ENCODE results near the gene PHLDB2. TPM values are rescaled to one million over a fixed set of nuclear protein-coding genes. Genes with fewer than 3 reads are reported as not detected.

The PHLDB2 gene
- total and polyA plus RNA-seq, 2 of the 4 experiments (the other 2 are of a cell fraction), result 10.6 to 28.7 TPM

- no TSS peak for BruUV-seq (replicated peaks)
- WGBS, 2 experiments (ENCODE audit: extremely low coverage in 2 of 2, insufficient read length in 1 of 2), result 2% methylated on average over 33 of the region's 61 CpGs; no CpG with 5 or more reads in 1 of the 2 experiments
- no peaks in the 10 kb centered on the region for H3K9me3 ChIP-seq (ENCODE audit: control insufficient read depth, insufficient read depth, low read length)
- CTCF ChIA-PET, result interaction anchor here (0.7 to 2.6 kb wide), 6 partner anchors 8 to 261 kb away, joined by 3 to 11 read pairs (median 4); no protein-coding TSS in a partner anchor
- H2BK20ac ChIP-seq (ENCODE audit: low read depth, low read length), result 0 out of 2 replicates have a peak within 1 kb of the TSS, but pooled peaks have one; percentile 1
- H2AK5ac ChIP-seq (ENCODE audit: low read depth, low read length), result 0 out of 2 replicates have a peak within 1 kb of the TSS, but pooled peaks have one; percentile 31
- H2BK120ac ChIP-seq (ENCODE audit: low read depth, low read length), result peak within 1 kb of the TSS; percentile 63
- peaks cover 2% of the 10 kb centered on the region for H3K36me3 ChIP-seq (ENCODE audit: control insufficient read depth, insufficient read depth, low read length)
- H4K91ac ChIP-seq (ENCODE audit: insufficient read depth, low read depth, low read length), result peak within 1 kb of the TSS; percentile 64
- DNase-seq, result peak; percentile 98
- no peaks in the 10 kb centered on the region for H4K20me1 ChIP-seq (ENCODE audit: insufficient read depth, low read length)
- H3K79me1 ChIP-seq (ENCODE audit: low read depth in 1 of 2, low read length in 2 of 2), result peaks cover 14 to 23% of the 10 kb centered on the region in 2 experiments
- peak within 1 kb of the TSS; percentile 83 for H2BK5ac ChIP-seq (ENCODE audit: low read depth, low read length, poor library complexity, severe bottlenecking)
- peak; percentile 96 for ATAC-seq (ENCODE audit: low read depth)
- peak within 1 kb of the TSS; percentile 8; the same call in 1 of the 2 replicates for H3K18ac ChIP-seq (ENCODE audit: low read depth, low read length)
- peak within 1 kb of the TSS; percentile 80 for H3K4me3 ChIP-seq (ENCODE audit: insufficient read depth, low read depth, low read length)
- H3K9ac ChIP-seq (ENCODE audit: low read depth, low read length), result peak within 1 kb of the TSS; percentile 78
- peak within 1 kb of the TSS; percentile 65 for H3K23ac ChIP-seq (ENCODE audit: low read depth, low read length)
- peak within 1 kb of the TSS; percentile 73 for H2AK9ac ChIP-seq (replicated peaks; ENCODE audit: low read depth, low read length, poor library complexity)
- H4K5ac ChIP-seq (ENCODE audit: low read depth, low read length), result peak within 1 kb of the TSS; percentile 69
- H4K8ac ChIP-seq (ENCODE audit: low read depth in 2 of 2, low read length in 2 of 2), result peak within 1 kb of the TSS; percentile 84 to 98
- H3K9me1 ChIP-seq (ENCODE audit: insufficient read depth, low read length), result no peaks in the 10 kb centered on the region
- H3K27me3 ChIP-seq (ENCODE audit: control insufficient read depth, insufficient read depth, low read length), result no peaks in the 10 kb centered on the region
- peak within 1 kb of the TSS; percentile 96 for H2AFZ ChIP-seq (replicated peaks; ENCODE audit: low read length, poor library complexity)
- H3K14ac ChIP-seq (replicated peaks; ENCODE audit: low read depth, low read length), result peak within 1 kb of the TSS; percentile 63
- in situ Hi-C loops (cut with MboI; ENCODE audit: low sequenced_read_pairs), result no loop called here
- peak within 1 kb of the TSS; percentile 67 for H3K56ac ChIP-seq (ENCODE audit: extremely low read depth, insufficient read depth, low read length)
- peak within 1 kb of the TSS; percentile 86 for H3K4ac ChIP-seq (ENCODE audit: low read depth, low read length)
- H3K4me1 ChIP-seq (ENCODE audit: control insufficient read depth, insufficient read depth, low read length), result peaks cover 4% of the 10 kb centered on the region; the same call in 1 of the 2 replicates
- dilution Hi-C loops (cut with HindIII; ENCODE audit: low sequenced_read_pairs, unreplicated experiment), result no loop called here
- peak within 1 kb of the TSS; percentile 96 for H3K4me2 ChIP-seq (ENCODE audit: low read depth, low read length)
- intact Hi-C loops (cut with micrococcal nuclease), result no loop called here
- H2BK15ac ChIP-seq (ENCODE audit: low read depth, low read length), result peak within 1 kb of the TSS; percentile 67; the same call in 1 of the 3 replicates
- TF ChIP-seq MXI1 (IDR thresholded peaks at IDR 0.05; ENCODE audit: borderline replicate concordance, low read depth, low read length) (peak; percentile 42; the same call in 1 of the 2 replicates), SMC3 (IDR thresholded peaks at IDR 0.05; ENCODE audit: low read depth, low read length) (no peak), USF2 (IDR thresholded peaks at IDR 0.05; ENCODE audit: low read depth, low read length) (peak; percentile 5; the same call in 1 of the 2 replicates), CEBPB (IDR thresholded peaks at IDR 0.05; ENCODE audit: low read depth, low read length) (peak; percentile 74)
- H3K27ac ChIP-seq (ENCODE audit: insufficient read depth, low read length), result peak within 1 kb of the TSS; percentile 85
- POLR2A ChIA-PET (ENCODE audit: unreplicated experiment), result no interaction called here
Observed at GRCh38 chr3:111978583-111979433, 119.7 kb downstream of the PHLDB2 start, which contains the start of gene ABHD10. Gene ABHD10, plus strand, starts transcription at chr3:111979026. Its CDS starts 36 bp downstream, at chr3:111979062.

Data from IMR-90 (cell line).